Endothelial cell of umbilical vein (primary cell): ENCODE data around the gene INO80B. TPM values are rescaled to one million over a fixed set of nuclear protein-coding genes. Genes with fewer than 3 reads are reported as not detected.

Source experiments
- BruUV-seq: library from RNA; stranded (reverse); fragments of 400-500 nt; replicated peaks from 2 replicates; lab custom pipeline; 2021; lab: Mats Ljungman, UMichigan
- CTCF ChIA-PET: fragments of 300-600, 350-600 bp; sonication (Branson Sonifier 250); formaldehyde crosslinking; loops from one replicate; lab custom pipeline; 2021; ENCODE audit warnings: antibody characterized with exemption, inconsistent platforms; lab: Charles Lee
- POLR2A ChIA-PET: fragments of 300-600, 350-600 bp; sonication (Branson Sonifier 250); formaldehyde crosslinking; loops from one replicate; lab custom pipeline; 2021; ENCODE audit warnings: antibody characterized with exemption, inconsistent platforms; lab: Charles Lee
- DNase-seq: peaks from one replicate; pipeline ENCODE4 v3.0.0-alpha.2; 2011; ENCODE audit warnings: low read depth, low spot score
- FAIRE-seq: peaks from 2 replicates; lab custom pipeline; 2011; peaks lifted over from hg19 to GRCh38; lab: Jason Lieb, UNC
- H2AFZ ChIP-seq: 2 replicates; pipeline ENCODE4 v1.6.0; 2012; ENCODE audit warnings: low read depth, low read length, control low read depth, inconsistent platforms
- H3K27ac ChIP-seq: 2 replicates; pipeline ENCODE4 v1.5.1; 2011; ENCODE audit warnings: low read depth, mild to moderate bottlenecking, control low read depth, low read length, moderate library complexity; ENCODE audit not compliant: insufficient read depth
- H3K27me3 ChIP-seq, 2 experiments: 2 replicates each; pipeline versions ENCODE4 v1.6.0 to v1.6.1; 2011; ENCODE audit warnings: low read length in 2 of 2, mixed read lengths in 1 of 2; ENCODE audit not compliant: control insufficient read depth in 2 of 2, insufficient read depth in 2 of 2
- H3K36me3 ChIP-seq, 2 experiments: 2 replicates in 1 of 2; 3 replicates in 1 of 2; pipeline ENCODE4 v1.5.1; 2011; ENCODE audit warnings: low read length in 2 of 2, mild to moderate bottlenecking in 1 of 2, moderate library complexity in 1 of 2; ENCODE audit not compliant: control insufficient read depth in 2 of 2, insufficient read depth in 2 of 2; ENCODE audit errors: extremely low read depth in 1 of 2
- H3K4me1 ChIP-seq: 3 replicates; pipeline ENCODE4 v1.5.1; 2011; ENCODE audit warnings: mild to moderate bottlenecking, low read length; ENCODE audit not compliant: control insufficient read depth, insufficient read depth; ENCODE audit errors: extremely low read depth
- H3K4me2 ChIP-seq: 2 replicates; pipeline ENCODE4 v1.6.1; 2011; ENCODE audit warnings: low read length, control low read depth, mixed read lengths; ENCODE audit not compliant: insufficient read depth
- H3K4me3 ChIP-seq, 3 experiments: fragments of 200-600 bp in 1 of 3; sonication (generic), shearing (Covaris generic) in 1 of 3; replicated peaks in 1 of 3; 2 replicates each; pipeline ENCODE4 v1.5.1; 2011 to 2016; ENCODE audit warnings: control low read depth in 3 of 3, low read length in 3 of 3, mild to moderate bottlenecking in 2 of 3, inconsistent platforms in 1 of 3, low read depth in 1 of 3, moderate library complexity in 1 of 3; ENCODE audit not compliant: insufficient read depth in 1 of 3
- H3K79me2 ChIP-seq: 2 replicates; pipeline ENCODE4 v1.6.0; 2012; ENCODE audit warnings: low read length, inconsistent platforms; ENCODE audit not compliant: control insufficient read depth, insufficient read depth
- H3K9ac ChIP-seq: replicated peaks from 2 replicates; pipeline ENCODE3; 2011; ENCODE audit warnings: low read length, control low read depth; ENCODE audit not compliant: insufficient read depth; ENCODE audit errors: extremely low read depth
- H3K9me1 ChIP-seq: replicated peaks from 3 replicates; pipeline ENCODE4 v1.6.0; 2011; ENCODE audit warnings: mild to moderate bottlenecking, low read length; ENCODE audit not compliant: control insufficient read depth, insufficient read depth; ENCODE audit errors: extremely low read depth
- H3K9me3 ChIP-seq: replicated peaks from 2 replicates; pipeline ENCODE4 v1.5.1; 2012; ENCODE audit warnings: low read length, inconsistent platforms; ENCODE audit not compliant: control insufficient read depth, insufficient read depth
- H4K20me1 ChIP-seq: replicated peaks from 2 replicates; pipeline ENCODE3; 2011; ENCODE audit warnings: mild to moderate bottlenecking, low read length; ENCODE audit not compliant: control insufficient read depth, insufficient read depth; ENCODE audit errors: extremely low read depth
- EZH2 ChIP-seq: IDR thresholded peaks from 2 replicates; pipeline ENCODE4 v1.6.1; 2012; ENCODE audit warnings: borderline replicate concordance, low read depth, mild to moderate bottlenecking, moderate library complexity, low read length, inconsistent platforms; ENCODE audit not compliant: severe bottlenecking
- FOS ChIP-seq: IDR thresholded peaks from 2 replicates; pipeline ENCODE4 v1.6.1; 2011; ENCODE audit warnings: mild to moderate bottlenecking, low read length, moderate library complexity, borderline replicate concordance; ENCODE audit not compliant: insufficient read depth
- GATA2 ChIP-seq: IDR thresholded peaks from 2 replicates; pipeline ENCODE4 v1.7.0; 2011; ENCODE audit warnings: low read depth, mild to moderate bottlenecking, moderate library complexity, mixed read lengths, low read length; ENCODE audit not compliant: insufficient read length, insufficient read depth
- JUN ChIP-seq: IDR thresholded peaks from 2 replicates; pipeline ENCODE4 v1.6.1; 2011; ENCODE audit warnings: borderline replicate concordance, low read depth; ENCODE audit not compliant: insufficient read length, insufficient read depth
- MYC ChIP-seq: IDR thresholded peaks from one replicate; pipeline ENCODE4 v1.6.1; 2011; ENCODE audit warnings: mild to moderate bottlenecking, low read depth, low read length
- POLR2A ChIP-seq: IDR thresholded peaks from 2 replicates; pipeline ENCODE4 v1.6.1; 2012; ENCODE audit warnings: low read depth, mild to moderate bottlenecking, control low read depth, low read length
- POLR2AphosphoS5 ChIP-seq: IDR thresholded peaks from 2 replicates; pipeline ENCODE4 v1.6.1; 2012; ENCODE audit warnings: low read depth, mild to moderate bottlenecking, control low read depth, low read length, moderate library complexity; ENCODE audit not compliant: insufficient read depth
- dilution Hi-C: fragments of 300-500 bp; cut with MboI; formaldehyde crosslinking; loops from one replicate; pipeline ENCODE4 v1.15.0; 2019; ENCODE audit warnings: low sequenced_read_pairs; ENCODE audit not compliant: extremely low pct_ligation_motif_present
- intact Hi-C: fragments of 100-400 bp; cut with micrococcal nuclease; formaldehyde crosslinking; loops from one replicate; pipeline ENCODE4 v1.10.0; 2022
- polyA plus RNA-seq, 4 experiments: library from polyadenylated mRNA; depleted of rRNA in 3 of 4; stranded (reverse) in 3 of 4; unstranded in 1 of 4; fragments of >200 nt; gene quantifications; 2 replicates each; pipeline versions ENCODE4 v1.2.1 to v1.2.3, GENCODE V29; 2011 to 2012; ENCODE audit warnings: missing spikeins in 1 of 4
- total RNA-seq: library from RNA; stranded (reverse); gene quantifications from 2 replicates; pipeline ENCODE4 v1.2.3, GENCODE V29; 2021
- TF ChIP-seq, protein P1 (sequence below), 2 donors: IDR thresholded peaks; 1 replicate in 1 of 2; 2 replicates in 1 of 2; pipeline ENCODE4 v1.5.1; 2011; ENCODE audit warnings: low read length in 2 of 2, mild to moderate bottlenecking in 2 of 2, moderate library complexity in 2 of 2, control low read depth in 1 of 2, inconsistent platforms in 1 of 2, low read depth in 1 of 2; ENCODE audit not compliant: insufficient read depth in 1 of 2; ENCODE audit errors: extremely low read depth in 1 of 2
- TF ChIP-seq, protein P2 (sequence below): IDR thresholded peaks from 2 replicates; pipeline ENCODE4 v1.6.1; 2011; ENCODE audit not compliant: insufficient read depth, insufficient read length

Gene INO80B
- total and polyA plus RNA-seq, 2 donors (not counting 3 experiments of a cell fraction or from before 2014, with no cell fraction given), result 15.1 to 24.2 TPM

DNA sequence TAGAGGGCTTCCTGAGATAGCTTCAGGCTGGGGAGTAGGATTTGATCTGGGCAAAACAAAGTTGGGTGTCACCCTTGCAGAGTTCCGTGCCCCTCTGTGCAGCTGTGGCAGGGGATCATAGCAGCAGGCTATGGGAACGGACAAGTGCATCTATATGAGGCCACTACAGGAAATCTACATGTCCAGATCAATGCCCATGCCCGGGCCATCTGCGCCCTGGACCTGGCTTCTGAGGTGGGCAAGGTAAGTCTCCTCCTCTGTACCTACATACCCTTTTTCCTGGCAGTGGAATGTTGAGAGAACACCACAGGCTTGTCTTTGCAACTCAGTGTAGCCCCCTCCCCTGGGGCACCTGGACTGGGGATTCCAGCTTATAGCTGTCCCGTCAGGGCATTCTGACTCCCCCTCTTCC lies 29.9 kb upstream of the INO80B start:
- CTCF ChIA-PET, result no interaction called here
- H3K4me2 ChIP-seq, result no peak overlapping the region
- intact Hi-C loops, result no loop called here

DNA sequence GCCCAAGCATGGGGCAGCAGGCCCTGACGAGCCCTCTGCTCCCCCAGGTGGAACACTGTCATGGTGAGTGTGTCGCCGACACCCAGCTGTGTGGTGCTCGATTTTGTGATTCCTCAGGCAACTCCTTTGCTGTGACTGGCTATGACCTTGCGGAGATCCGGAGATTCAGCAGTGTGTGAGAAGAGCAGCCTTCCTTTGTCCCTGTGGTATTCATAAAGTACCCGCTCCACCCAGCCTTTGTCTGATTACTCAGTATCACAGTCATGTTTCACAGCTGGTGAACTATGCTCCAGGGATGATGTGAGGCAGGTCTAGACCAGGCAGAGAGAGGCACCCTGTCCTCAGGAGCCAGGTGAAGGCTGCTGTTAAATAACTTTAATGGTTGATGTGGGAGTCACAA lies 29.4 kb upstream of the INO80B start:
- DNase-seq (no peak), FAIRE-seq (no peak)
- Histone ChIP-seq H3K9me3 (no peaks in the 10 kb centered on the region), H3K36me3 (peaks cover 4 to 31% of the 10 kb centered on the region in 2 experiments), H2AFZ (no peak overlapping the region), H3K27ac (no peak overlapping the region), H4K20me1 (no peaks in the 10 kb centered on the region), H3K9me1 (no peaks in the 10 kb centered on the region), H3K4me1 (peaks cover 9% of the 10 kb centered on the region), H3K79me2 (no peaks in the 10 kb centered on the region), H3K4me2 (no peak overlapping the region), H3K27me3 (peaks cover under 1 to 3% of the 10 kb centered on the region in 2 experiments), H3K4me3 (no peak overlapping the region), H3K9ac (no peak overlapping the region)
- CTCF ChIA-PET, result no interaction called here
- TF ChIP-seq, protein P1, sequence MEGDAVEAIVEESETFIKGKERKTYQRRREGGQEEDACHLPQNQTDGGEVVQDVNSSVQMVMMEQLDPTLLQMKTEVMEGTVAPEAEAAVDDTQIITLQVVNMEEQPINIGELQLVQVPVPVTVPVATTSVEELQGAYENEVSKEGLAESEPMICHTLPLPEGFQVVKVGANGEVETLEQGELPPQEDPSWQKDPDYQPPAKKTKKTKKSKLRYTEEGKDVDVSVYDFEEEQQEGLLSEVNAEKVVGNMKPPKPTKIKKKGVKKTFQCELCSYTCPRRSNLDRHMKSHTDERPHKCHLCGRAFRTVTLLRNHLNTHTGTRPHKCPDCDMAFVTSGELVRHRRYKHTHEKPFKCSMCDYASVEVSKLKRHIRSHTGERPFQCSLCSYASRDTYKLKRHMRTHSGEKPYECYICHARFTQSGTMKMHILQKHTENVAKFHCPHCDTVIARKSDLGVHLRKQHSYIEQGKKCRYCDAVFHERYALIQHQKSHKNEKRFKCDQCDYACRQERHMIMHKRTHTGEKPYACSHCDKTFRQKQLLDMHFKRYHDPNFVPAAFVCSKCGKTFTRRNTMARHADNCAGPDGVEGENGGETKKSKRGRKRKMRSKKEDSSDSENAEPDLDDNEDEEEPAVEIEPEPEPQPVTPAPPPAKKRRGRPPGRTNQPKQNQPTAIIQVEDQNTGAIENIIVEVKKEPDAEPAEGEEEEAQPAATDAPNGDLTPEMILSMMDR (IDR thresholded peaks at IDR 0.05; ENCODE audit: extremely low read depth in 1 of 2, insufficient read depth in 1 of 2, low read depth in 1 of 2, low read length in 2 of 2), result no peak
- no peak for TF ChIP-seq JUN
- no peak for TF ChIP-seq POLR2A
- no peak for TF ChIP-seq MYC
- TF ChIP-seq, protein P2, sequence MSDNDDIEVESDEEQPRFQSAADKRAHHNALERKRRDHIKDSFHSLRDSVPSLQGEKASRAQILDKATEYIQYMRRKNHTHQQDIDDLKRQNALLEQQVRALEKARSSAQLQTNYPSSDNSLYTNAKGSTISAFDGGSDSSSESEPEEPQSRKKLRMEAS, result no peak
- no peak for TF ChIP-seq FOS
- no peak for TF ChIP-seq POLR2AphosphoS5
- no peak for TF ChIP-seq GATA2
- no peak for TF ChIP-seq EZH2
- intact Hi-C loops (no loop called here), dilution Hi-C loops (no loop called here)
- no TSS peak for BruUV-seq
- POLR2A ChIA-PET, result no interaction called here

More for the DNA sequence above, 29.9 kb upstream of the INO80B start:
- dilution Hi-C loops, result no loop called here
- Histone ChIP-seq H4K20me1 (no peaks in the 10 kb centered on the region), H3K79me2 (no peaks in the 10 kb centered on the region), H3K27ac (no peak overlapping the region), H3K4me3 (no peak overlapping the region), H3K4me1 (peaks cover 9% of the 10 kb centered on the region), H3K9me3 (no peaks in the 10 kb centered on the region), H3K9me1 (no peaks in the 10 kb centered on the region), H2AFZ (no peak overlapping the region), H3K36me3 (peaks cover 4 to 29% of the 10 kb centered on the region in 2 experiments), H3K27me3 (peaks cover 5 to 7% of the 10 kb centered on the region in 2 experiments), H3K9ac (no peak overlapping the region)
- BruUV-seq, result no TSS peak
- DNase-seq, result no peak
- POLR2A ChIA-PET, result no interaction called here
- TF ChIP-seq POLR2AphosphoS5 (no peak), JUN (no peak)
- TF ChIP-seq, protein P1 (IDR thresholded peaks at IDR 0.05; ENCODE audit: extremely low read depth in 1 of 2, insufficient read depth in 1 of 2, low read depth in 1 of 2, low read length in 2 of 2), result no peak
- FAIRE-seq, result no peak
